PFSK-1 (cell line): ENCODE results near the gene BTAF1.

Experiments used
- FOXP2 ChIP-seq: optimal IDR thresholded peaks from 2 replicates; pipeline ENCODE3; 2011; ENCODE audit warnings: borderline replicate concordance, control low read depth, inconsistent platforms; ENCODE audit not compliant: insufficient read depth; ENCODE audit errors: extremely low read length, extremely low read depth
- POLR2AphosphoS5 ChIP-seq: IDR thresholded peaks from 2 replicates; pipeline ENCODE4 v1.6.1; 2012; ENCODE audit warnings: low read depth, mild to moderate bottlenecking, control low read depth, low read length, moderate library complexity
- SIN3A ChIP-seq: IDR thresholded peaks from 2 replicates; pipeline ENCODE4 v1.6.1; 2012; ENCODE audit warnings: mild to moderate bottlenecking, low read length, moderate library complexity, borderline replicate concordance; ENCODE audit not compliant: insufficient read depth
- TAF1 ChIP-seq: IDR thresholded peaks from 2 replicates; pipeline ENCODE4 v1.6.1; 2012; ENCODE audit warnings: low read length, control low read depth, borderline replicate concordance; ENCODE audit not compliant: insufficient read depth
- TF ChIP-seq, protein P1 (sequence below), 2 experiments: IDR thresholded peaks; 2 replicates each; pipeline versions ENCODE4 v1.6.1 to v1.8.0; 2011 to 2012; ENCODE audit warnings: low read depth in 2 of 2, low read length in 2 of 2, control low read depth in 1 of 2, inconsistent platforms in 1 of 2, mild to moderate bottlenecking in 1 of 2, moderate library complexity in 1 of 2; ENCODE audit not compliant: insufficient read depth in 1 of 2

DNA sequence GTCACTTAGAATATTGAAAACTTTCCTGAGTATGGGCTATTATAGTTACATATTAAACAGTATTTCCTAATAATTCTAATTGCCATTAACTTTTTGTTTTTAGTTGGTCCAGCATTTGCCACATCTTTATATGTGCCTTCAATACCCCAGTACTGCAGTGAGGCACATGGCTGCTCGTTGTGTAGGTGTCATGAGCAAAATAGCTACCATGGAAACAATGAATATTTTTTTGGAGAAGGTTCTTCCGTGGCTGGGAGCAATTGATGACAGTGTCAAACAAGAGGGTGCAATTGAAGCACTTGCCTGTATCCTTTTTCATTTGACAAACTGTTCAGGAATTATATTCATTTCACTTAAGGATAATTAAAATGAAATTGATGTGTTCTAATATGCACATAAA, 72.7 kb downstream of the BTAF1 start:
- TF ChIP-seq, protein P1, sequence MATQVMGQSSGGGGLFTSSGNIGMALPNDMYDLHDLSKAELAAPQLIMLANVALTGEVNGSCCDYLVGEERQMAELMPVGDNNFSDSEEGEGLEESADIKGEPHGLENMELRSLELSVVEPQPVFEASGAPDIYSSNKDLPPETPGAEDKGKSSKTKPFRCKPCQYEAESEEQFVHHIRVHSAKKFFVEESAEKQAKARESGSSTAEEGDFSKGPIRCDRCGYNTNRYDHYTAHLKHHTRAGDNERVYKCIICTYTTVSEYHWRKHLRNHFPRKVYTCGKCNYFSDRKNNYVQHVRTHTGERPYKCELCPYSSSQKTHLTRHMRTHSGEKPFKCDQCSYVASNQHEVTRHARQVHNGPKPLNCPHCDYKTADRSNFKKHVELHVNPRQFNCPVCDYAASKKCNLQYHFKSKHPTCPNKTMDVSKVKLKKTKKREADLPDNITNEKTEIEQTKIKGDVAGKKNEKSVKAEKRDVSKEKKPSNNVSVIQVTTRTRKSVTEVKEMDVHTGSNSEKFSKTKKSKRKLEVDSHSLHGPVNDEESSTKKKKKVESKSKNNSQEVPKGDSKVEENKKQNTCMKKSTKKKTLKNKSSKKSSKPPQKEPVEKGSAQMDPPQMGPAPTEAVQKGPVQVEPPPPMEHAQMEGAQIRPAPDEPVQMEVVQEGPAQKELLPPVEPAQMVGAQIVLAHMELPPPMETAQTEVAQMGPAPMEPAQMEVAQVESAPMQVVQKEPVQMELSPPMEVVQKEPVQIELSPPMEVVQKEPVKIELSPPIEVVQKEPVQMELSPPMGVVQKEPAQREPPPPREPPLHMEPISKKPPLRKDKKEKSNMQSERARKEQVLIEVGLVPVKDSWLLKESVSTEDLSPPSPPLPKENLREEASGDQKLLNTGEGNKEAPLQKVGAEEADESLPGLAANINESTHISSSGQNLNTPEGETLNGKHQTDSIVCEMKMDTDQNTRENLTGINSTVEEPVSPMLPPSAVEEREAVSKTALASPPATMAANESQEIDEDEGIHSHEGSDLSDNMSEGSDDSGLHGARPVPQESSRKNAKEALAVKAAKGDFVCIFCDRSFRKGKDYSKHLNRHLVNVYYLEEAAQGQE (IDR thresholded peaks at IDR 0.05; ENCODE audit: insufficient read depth in 1 of 2, low read depth in 2 of 2, low read length in 2 of 2): no peak
- TF ChIP-seq POLR2AphosphoS5 (no peak), TAF1 (no peak), SIN3A (no peak), FOXP2 (no peak)
